NCI-H1694 treated with DMSO at 0.1 percent for 48 hours (cell line): ENCODE measurements around the gene RHCE.
"Not testable (repeated sequence)": the region's sequence is repeated elsewhere in the genome, so short reads cannot be mapped to it uniquely, and the experiment has no call there.

Experiments used
- DNase-seq: peaks from one replicate; lab custom pipeline; 2025; lab: John Stamatoyannopoulos, UW

RHCE gene

GRCh38 chr1:25398079-25398478, 22.5 kb downstream of the RHCE start:
- not testable (repeated sequence) for DNase-seq

GRCh38 chr1:25397549-25397948, 23.1 kb downstream of the RHCE start:
- not testable (repeated sequence) for DNase-seq

GRCh38 chr1:25392841-25393240, 27.8 kb downstream of the RHCE start:
- DNase-seq = no peak

- not testable (repeated sequence) for DNase-seq
These were observed 30.9 kb downstream of the RHCE start for GRCh38 chr1:25389721-25390120.

- DNase-seq = not testable (repeated sequence)
These were observed 31.9 kb downstream of the RHCE start for GRCh38 chr1:25388691-25389090.

GRCh38 chr1:25387096-25387495, 33.5 kb downstream of the RHCE start:
- DNase-seq = not testable (repeated sequence)

GRCh38 chr1:25383875-25384274, 36.8 kb downstream of the RHCE start:
- not testable (repeated sequence) for DNase-seq

- not testable (repeated sequence) for DNase-seq
These were observed 37.5 kb downstream of the RHCE start for GRCh38 chr1:25383090-25383489.

- not testable (repeated sequence) for DNase-seq
These were observed 38.1 kb downstream of the RHCE start for GRCh38 chr1:25382543-25382942.

GRCh38 chr1:25378367-25378766, 42.3 kb downstream of the RHCE start:
- DNase-seq = not testable (repeated sequence)

GRCh38 chr1:25371757-25372156, 48.9 kb downstream of the RHCE start:
- DNase-seq = not testable (repeated sequence)

- DNase-seq = not testable (repeated sequence)
These were observed 50.8 kb downstream of the RHCE start for GRCh38 chr1:25369691-25370271.

GRCh38 chr1:25369241-25369640, 51.4 kb downstream of the RHCE start:
- no peak for DNase-seq

GRCh38 chr1:25362634-25363559, 57.7 kb downstream of the RHCE start:
- DNase-seq = not testable (repeated sequence)

- DNase-seq = no peak
These were observed 58.7 kb downstream of the RHCE start for GRCh38 chr1:25361901-25362300.

- DNase-seq = no peak
These were observed 59.7 kb downstream of the RHCE start for GRCh38 chr1:25360596-25361581.

GRCh38 chr1:25356848-25357247, 63.8 kb downstream of the RHCE start:
- no peak for DNase-seq

GRCh38 chr1:25356441-25356840, 64.2 kb downstream of the RHCE start:
- no peak for DNase-seq

- no peak for DNase-seq
These were observed 64.7 kb downstream of the RHCE start for GRCh38 chr1:25355841-25356395.

- no peak for DNase-seq
These were observed 71.0 kb downstream of the RHCE start for GRCh38 chr1:25349606-25350005.

- no peak for DNase-seq
These were observed 73.1 kb downstream of the RHCE start for GRCh38 chr1:25347556-25347955.

- DNase-seq = no peak
These were observed 76.8 kb downstream of the RHCE start for GRCh38 chr1:25343872-25344271.
